Activated naive CD8-positive, alpha-beta T cell treated with anti-CD3 and anti-CD28 coated beads, Interleukin-2, amount 50 U/mL, for 16 hours (primary cell): Measurements from ENCODE around the gene MYLK3.

Experiments used
- DNase-seq: peaks from one replicate; pipeline ENCODE4 v3.0.0-alpha.2; 2020; ENCODE audit warnings: low read depth, low spot score

Gene MYLK3

DNA sequence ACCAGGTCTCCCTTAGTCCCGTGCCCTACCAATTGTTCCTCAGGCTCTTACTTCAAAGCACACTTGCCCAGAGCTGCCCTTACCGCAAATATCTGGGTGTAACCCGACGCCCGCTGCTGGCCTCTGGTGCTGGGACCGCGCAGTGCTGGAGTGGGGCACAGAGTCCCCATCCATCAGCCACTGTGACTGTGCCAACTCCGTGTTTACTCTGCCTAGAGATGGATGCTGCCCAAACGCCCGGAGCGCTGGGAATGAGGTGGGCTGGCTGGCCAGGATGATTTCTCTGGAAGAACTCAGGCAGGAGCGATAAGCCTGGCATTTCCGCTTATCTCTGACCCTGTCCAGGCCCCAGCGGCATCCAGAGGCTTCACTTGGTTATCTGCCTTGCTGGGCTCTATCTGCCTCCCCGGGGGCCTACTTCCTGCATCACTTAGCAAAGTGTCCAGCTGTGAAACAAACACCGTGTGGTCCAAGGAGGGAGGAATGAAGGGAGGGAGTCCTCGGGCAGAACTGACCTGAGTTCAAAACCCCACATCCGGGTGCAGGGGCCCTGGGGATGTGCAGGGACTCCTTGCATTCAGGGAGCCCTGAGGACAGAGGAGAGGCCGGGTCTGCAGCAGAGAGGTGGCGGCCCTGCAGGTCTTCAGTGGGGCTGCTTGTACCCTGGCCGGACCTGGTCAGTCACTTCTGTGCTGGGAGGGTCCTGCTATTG lies 9.4 kb upstream of the MYLK3 start:
- DNase-seq: no peak

DNA sequence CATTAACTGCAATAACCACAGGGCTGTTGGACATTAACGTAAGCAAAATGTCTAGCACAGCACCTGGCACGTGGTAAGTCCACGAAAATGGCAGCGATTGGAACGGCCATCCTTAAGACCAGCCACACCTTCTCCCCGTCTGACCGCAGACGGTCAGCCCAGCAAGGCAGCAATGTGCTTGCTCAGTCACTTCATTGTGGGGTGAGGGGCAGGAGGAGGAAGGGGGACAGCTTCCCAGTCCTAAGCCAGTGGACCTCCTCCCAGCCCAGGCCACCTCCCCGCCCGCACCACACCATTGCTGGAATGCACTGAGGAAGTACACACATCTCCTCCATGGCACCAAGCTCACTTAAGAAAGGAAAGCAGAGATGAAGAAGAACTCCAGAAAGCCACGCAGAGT lies 8.6 kb upstream of the MYLK3 start:
- DNase-seq: no peak

DNA sequence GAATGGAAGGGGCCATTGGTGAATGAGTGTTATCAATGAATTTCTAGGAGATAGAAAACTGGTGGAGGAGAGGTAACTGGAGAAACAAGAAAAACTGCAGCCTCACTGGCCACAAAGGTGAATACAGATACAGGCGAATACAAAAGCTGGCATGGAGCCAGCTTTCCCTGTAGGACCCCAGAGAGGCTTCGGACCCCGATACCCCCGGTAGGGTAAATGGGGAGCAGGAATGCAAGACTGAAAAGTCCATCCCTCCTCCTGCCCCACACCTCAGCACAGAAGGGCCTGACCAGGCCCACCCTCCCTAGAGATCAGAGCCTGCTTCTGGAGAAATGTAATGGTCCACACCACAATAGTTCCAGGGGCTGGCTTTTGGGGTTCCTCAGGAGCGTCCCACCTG lies 4.9 kb upstream of the MYLK3 start:
- DNase-seq: no peak

DNA sequence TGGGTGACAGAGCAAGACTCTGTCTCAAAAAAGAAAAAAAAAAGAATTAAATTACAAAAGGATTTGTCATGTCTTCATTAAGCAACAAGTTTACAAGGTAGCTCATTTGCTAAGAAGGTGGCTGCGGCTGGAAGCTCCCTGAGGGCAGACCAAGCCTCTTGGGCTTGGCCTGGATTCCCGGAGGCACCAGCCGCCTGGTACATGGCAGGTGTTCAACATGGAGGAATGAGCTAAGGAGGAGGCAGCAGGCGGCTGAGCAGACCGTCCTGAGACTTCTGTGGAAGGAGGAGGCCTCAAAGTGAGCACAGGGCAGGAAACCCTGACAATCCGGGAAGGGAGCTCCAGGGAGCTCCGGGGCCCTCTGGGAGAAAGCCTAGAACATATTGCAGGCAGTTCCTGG lies 3.2 kb upstream of the MYLK3 start:
- DNase-seq: no peak

DNA sequence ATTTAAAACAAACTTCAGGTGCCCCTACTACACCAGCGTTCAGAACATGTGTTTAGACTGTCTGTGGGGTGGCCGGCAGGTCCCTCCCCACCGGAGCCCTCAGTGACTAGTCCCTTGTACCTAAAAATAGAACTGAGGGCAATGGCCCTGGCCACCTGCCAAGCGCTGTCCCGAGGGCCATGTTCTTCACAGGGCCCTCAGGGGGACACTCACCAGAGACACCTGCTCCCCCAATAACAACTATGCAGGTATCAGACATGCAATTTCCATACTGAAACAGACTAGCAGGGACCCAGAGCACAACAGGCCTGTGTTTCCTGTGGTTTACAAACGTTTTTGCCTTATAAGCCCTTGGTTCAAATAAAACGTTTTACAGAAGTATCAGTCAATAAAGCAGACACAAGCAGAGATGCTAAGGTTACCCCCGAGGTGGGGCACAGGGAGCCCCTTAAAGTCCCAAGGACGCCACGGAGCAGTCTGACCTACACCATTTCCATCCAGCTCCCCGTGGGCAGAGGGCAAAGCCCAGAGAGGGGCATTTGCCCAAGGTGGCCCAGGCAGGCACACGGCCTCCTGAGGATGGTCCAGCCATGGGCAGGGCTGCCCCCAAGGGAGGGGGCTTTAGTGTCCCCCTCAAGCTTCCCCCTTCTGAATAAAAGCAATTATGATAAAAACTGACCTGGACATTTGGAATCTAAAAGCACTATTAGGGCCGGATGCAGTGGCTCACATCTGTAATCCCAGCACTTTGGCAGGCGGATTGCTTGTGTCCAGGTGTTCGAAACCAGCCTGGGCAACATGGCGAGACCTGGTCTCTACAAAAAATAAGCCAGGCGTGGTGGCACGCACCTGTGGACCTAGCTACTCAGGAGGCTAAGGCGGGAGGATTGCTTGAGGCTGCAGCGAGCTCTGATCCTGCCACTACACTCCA lies 896 bp upstream of the MYLK3 start:
- DNase-seq: no peak

DNA sequence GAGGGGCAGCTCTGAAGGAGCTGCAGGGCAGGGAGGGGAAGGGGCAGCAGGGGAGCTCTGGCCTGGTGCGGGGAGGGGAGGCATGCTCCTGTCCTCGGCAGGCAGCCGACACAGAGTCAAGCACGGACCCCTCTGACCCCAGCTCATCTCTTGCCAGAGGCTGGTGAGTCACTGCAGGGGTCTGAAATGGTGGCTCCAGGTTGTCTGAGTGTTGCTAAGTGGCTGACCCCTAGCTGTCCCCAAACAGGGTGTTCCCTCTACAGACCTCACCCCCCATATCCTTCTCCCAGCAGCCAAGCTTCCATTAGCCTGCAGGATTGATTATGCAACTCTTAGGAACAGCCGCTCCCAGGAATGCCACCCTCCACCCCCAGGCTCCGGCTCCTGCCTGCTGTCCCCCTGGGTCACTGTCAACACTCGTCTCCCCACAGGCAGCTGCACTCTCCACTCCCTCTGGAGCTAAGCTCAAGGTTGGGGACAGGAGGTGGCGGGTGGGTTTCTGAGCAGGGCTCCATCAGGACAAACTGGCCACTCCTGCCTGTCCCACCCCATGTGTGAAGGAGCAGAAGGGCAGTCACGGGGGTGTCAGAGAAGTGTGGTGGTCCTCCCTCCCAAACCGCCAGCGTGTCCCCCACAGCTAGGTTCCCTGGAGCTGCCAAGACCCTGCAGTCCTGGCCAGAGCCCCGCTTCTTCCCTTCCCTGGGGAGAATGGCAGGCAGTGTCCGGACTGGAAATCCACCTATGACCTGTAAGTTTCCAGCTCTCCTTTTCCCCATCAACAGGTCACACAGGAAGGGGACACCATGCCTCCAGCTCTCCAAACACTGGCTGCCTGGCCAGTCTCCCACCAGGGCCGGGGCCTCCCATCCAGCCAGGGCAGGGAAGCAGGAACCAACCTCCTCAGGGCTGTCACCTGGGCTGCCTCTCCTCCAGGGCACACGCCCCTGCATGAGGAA lies 1.0 kb downstream of the MYLK3 start:
- DNase-seq: no peak

- no peak for DNase-seq
Measured at GRCh38 chr16:46745617-46746016, 2.5 kb downstream of the MYLK3 start.

DNA sequence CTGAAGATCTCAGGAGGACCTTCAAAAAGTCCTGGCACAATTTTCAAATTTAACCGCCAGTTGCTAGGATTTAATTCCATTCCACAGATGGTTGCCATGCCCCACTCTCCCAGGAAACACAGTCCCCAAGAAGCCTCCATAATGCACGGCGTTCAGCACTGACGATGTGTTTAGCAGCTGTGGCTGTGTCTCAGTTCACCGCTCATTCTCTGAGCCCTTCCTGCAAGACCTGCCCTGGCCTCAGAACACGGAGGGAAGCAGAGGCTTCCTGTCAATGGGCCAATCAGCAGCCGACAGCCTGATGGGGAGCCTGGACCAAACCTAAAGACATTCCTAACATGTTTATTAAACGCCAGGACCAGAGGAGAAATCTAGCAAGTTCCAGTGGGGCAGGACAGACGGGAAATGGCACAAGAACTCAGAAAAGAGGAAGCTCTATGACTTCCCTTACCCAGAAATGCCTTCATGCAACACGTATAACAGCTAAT lies 4.9 kb downstream of the MYLK3 start:
- no peak for DNase-seq

GRCh38 chr16:46739934-46740333 lies 8.2 kb downstream of the MYLK3 start:
- DNase-seq: no peak

GRCh38 chr16:46737621-46738214 lies 10.4 kb downstream of the MYLK3 start:
- DNase-seq: no peak

GRCh38 chr16:46736695-46737094 lies 11.4 kb downstream of the MYLK3 start:
- no peak for DNase-seq

- no peak for DNase-seq
Measured at GRCh38 chr16:46733319-46733830, 14.8 kb downstream of the MYLK3 start.

DNA sequence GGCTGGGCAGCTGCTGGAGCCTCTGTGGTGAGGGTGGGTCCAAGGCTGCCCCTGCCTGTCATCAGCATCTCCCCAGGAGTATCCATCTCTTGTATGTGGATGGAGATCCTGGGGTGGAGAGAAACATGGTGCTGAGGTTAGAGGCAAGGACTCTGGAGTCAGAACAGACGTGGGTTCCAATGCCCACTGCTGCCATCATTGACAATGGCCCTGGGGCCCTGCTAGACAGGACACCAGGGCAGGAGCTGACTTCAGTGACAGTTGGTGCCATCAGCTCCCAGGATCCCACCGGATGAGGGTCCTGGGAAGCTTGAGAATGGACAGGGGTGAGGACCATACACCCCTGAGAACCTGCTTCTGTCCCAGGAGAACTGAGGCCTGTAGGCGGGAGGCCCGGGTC lies 15.6 kb downstream of the MYLK3 start:
- DNase-seq: no peak

GRCh38 chr16:46731691-46732555 lies 16.2 kb downstream of the MYLK3 start:
- DNase-seq: no peak

DNA sequence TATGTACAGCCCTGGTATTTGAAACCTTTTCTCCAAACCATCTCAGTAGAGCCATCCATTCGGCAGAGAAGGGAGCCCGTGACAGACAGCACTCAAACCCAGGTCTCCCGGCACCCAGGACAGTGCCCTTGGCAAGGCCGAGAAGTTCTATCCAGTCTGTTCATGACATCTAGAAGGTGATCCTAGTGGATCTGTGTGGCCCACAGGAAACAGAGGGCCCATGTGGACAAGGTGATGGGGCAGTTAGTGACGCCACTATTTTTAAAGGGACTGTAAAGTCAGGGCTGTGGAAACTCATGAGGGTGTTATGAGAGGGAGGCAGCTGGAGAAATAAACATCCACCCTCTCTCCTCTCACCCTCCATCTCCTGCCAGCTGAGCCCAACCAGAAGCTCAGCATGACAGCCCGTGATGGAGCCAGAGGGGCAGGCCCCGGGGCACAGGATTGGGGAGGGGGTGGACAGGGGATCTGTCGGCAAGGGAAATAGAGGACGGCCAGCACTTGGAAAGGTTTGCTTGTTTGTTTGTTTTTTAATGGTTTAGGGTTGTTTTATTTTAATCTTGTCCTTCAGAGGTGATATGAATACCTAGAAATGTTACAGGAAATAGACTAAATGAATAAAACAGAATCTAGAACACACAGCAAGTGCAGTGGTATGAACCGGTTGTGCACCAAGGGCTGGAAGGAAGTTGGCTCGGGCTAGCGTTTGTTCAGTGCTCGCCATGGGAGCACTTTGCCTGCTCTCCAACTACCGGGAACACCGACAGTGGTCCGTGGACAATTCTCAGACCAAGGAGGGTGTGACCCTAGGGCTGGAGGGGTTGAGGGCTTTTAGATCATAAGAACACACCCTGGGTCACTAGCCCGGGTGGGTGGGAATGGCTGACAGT lies 17.1 kb downstream of the MYLK3 start:
- DNase-seq: no peak

GRCh38 chr16:46730126-46730525 lies 18.0 kb downstream of the MYLK3 start:
- no peak for DNase-seq

DNA sequence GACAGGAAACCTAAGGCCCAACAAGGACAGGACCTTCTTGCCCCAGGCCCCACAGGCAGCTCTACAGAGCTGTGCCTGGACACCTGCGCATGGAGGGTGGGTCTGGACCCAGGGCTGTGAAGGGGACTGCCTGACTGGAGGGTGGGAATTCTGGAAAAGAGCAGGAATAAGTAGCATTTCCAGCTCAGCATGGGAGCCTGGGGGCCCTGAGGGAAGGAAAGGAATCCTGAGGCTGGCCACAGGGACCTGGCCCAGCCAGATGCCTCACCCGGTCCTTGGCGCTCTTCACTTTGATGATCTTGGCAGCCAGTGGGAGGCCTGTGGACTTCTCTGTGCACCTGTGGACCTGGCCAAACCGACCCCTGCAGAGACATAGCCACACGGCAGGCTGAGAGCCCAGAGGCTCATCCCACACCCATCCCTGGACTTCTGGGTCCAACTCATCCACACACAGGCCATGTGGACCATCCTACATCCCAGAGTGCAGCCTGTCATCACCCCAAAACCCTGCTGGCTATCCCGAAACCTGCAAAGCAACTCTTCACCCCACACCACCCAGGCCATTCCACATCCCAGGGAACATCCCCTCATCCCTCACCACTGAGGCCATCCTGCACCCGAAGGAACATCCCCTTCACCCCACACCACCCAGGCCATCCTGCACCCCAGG lies 18.7 kb downstream of the MYLK3 start:
- no peak for DNase-seq

DNA sequence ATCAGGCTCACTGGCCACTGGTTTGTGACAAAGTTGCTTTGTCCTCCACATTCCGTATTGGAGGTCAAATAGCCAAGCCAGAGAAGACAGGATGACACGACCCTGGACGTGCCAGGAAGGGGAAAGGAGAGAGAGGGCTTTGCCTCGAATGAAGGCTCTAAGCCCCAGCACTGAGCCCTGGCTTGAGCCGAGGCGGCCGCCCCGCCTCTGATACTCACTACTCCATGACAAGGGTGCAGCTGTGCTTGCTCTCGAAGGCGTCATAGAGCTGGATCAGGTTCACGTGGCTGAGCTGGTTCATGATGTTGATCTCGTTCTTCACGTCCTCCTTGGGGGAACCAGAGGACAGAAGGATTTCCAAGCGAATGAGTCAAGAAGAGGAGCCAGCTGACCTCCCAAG lies 19.3 kb downstream of the MYLK3 start:
- no peak for DNase-seq

GRCh38 chr16:46727630-46728029 lies 20.5 kb downstream of the MYLK3 start:
- no peak for DNase-seq
